SIG-M5 (cell line): ENCODE data around the gene WWP2.
"Not testable (repeated sequence)": the region's sequence is repeated elsewhere in the genome, so short reads cannot be mapped to it uniquely, and the experiment has no call there.

ENCODE experiments used
- DNase-seq: peaks from one replicate; lab custom pipeline; 2025; lab: John Stamatoyannopoulos, UW

The WWP2 gene

GRCh38 chr16:69761983-69762813 lies at the start of gene WWP2:
WWP2 (plus strand) TSS chr16:69762332; CDS start chr16:69787011, 24,679 bp downstream.
- no peak for DNase-seq

GRCh38 chr16:69712914-69713581 lies 49.1 kb upstream of the WWP2 start:
- no peak for DNase-seq

GRCh38 chr16:69717066-69717465 lies 45.1 kb upstream of the WWP2 start:
- no peak for DNase-seq

- no peak for DNase-seq
Observed at GRCh38 chr16:69718111-69718764, 43.9 kb upstream of the WWP2 start.

GRCh38 chr16:69720822-69721430 lies 41.2 kb upstream of the WWP2 start:
- DNase-seq, result no peak

GRCh38 chr16:69721441-69721957 lies 40.6 kb upstream of the WWP2 start:
- DNase-seq, result no peak

- DNase-seq, result no peak
Observed at GRCh38 chr16:69724414-69724873, 37.7 kb upstream of the WWP2 start.

- DNase-seq, result no peak
Observed at GRCh38 chr16:69724981-69725479, 37.1 kb upstream of the WWP2 start.

GRCh38 chr16:69725480-69726312 lies 36.4 kb upstream of the WWP2 start:
- no peak for DNase-seq

- DNase-seq, result no peak
Observed at GRCh38 chr16:69726313-69727060, 35.6 kb upstream of the WWP2 start, which contains the start of gene NQO1. NQO1 (minus strand) TSS chr16:69726560; CDS start chr16:69726439, 121 bp downstream.

- no peak for DNase-seq
Observed at GRCh38 chr16:69727916-69728270, 34.2 kb upstream of the WWP2 start.

- DNase-seq, result not testable (repeated sequence)
Observed at GRCh38 chr16:69729030-69729429, 33.1 kb upstream of the WWP2 start.

- DNase-seq, result not testable (repeated sequence)
Observed at GRCh38 chr16:69731280-69731679, 30.9 kb upstream of the WWP2 start.

GRCh38 chr16:69732101-69732500 lies 30.0 kb upstream of the WWP2 start:
- no peak for DNase-seq

GRCh38 chr16:69741519-69741918 lies 20.6 kb upstream of the WWP2 start:
- no peak for DNase-seq

GRCh38 chr16:69741951-69742904 lies 19.9 kb upstream of the WWP2 start:
- DNase-seq, result no peak

- no peak for DNase-seq
Observed at GRCh38 chr16:69744363-69745231, 17.5 kb upstream of the WWP2 start.

GRCh38 chr16:69745232-69745612 lies 16.9 kb upstream of the WWP2 start:
- no peak for DNase-seq
